ENCODE measurements around the gene RNU6-9.
"Not testable (repeated sequence)": the region's sequence is repeated elsewhere in the genome, so short reads cannot be mapped to it uniquely, and the experiment has no call there.

RNU6-9 gene

DNA sequence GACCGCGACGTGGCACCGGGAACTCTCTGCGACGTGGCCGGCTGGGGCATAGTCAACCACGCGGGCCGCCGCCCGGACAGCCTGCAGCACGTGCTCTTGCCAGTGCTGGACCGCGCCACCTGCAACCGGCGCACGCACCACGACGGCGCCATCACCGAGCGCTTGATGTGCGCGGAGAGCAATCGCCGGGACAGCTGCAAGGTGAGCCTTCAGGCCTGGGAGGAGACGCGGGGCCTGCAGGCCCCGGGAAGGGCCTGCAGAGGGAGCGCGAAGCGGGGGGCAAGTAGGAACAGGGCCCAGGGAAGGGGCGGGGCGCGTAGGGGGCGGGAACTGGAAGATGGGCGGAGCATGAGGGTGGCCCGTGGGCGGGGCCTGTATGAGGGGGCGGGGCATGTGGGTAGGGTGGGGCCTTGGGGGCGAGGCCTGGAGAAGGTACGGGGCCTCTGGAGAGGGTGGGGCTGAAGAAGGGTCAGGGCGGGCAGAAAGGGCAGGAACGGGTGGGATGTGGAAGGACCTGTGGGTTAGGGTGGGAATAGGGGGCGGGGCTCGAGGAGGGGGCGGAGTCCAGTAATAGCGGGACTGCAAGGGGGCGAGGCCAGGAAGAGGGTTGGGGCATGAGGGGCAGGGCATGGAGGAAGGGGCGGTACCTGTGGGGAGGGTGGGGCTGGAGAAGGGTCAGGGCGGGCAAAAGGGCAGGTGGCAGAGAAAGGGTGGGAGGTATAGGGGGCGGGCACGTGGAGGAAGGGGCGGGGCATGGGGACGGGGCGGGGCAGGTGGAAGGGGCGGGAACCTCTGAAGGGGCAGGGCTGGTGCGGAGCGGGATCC, 31.3 kb upstream of the RNU6-9 start:
- DNase-seq: peak; percentile 72

DNA sequence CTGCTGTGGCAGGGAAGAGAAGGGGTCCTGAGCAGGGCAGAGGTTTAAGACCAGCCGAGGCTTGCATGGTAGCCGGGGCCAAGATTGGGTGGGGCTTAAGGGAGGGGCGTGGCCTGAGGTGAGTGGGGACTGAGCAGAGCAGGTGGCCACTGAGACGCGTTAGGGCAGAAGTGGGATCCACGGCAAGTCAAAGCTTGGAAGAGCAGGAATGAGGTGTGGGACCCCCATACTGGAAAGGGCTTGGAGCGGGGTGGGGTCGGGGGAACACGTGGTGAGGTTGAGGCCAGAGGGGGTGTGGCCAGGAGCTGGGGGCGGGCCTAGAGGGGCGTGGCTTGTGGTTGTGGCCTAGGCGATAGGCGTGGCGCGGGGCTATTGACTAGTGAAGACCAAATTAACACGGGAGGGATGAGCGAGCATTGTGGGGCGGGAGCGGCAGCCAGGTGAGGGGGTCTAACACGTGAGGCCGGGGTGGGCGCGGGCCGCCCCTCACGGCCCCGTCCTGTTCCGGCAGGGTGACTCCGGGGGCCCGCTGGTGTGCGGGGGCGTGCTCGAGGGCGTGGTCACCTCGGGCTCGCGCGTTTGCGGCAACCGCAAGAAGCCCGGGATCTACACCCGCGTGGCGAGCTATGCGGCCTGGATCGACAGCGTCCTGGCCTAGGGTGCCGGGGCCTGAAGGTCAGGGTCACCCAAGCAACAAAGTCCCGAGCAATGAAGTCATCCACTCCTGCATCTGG, 30.5 kb upstream of the RNU6-9 start:
- peak; percentile 71 for DNase-seq

DNA sequence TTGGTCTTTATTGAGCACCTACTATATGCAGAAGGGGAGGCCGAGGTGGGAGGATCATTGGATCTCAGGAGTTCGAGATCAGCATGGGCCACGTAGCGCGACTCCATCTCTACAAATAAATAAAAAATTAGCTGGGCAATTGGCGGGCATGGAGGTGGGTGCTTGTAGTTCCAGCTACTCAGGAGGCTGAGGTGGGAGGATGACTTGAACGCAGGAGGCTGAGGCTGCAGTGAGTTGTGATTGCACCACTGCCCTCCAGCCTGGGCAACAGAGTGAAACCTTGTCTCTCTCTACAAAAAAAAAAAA, 30.0 kb upstream of the RNU6-9 start:
- DNase-seq: no peak

DNA sequence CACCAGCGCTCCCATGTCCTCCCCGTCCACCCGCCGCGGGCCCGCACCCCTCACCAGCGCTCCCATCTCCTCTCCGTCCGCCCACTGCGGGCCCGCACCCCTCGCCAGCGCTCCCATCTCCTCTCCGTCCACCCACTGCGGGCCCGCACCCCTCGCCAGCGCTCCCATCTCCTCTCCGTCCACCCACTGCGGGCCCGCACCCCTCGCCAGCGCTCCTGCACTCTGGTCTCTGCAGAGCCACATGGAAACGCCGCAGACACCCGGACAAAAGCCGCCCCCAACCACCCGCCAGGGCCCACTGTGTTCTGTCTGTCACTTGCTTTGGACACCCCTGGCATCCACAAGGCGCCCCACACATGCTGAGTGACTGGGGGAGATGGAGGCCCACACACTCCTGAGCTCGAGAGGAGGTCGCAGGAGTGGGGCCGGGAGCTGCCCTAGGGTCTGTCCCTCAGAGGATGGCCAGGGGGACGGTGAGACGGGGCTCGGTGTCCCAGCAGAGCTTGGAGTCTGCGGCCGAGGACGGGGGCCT, 26.4 kb upstream of the RNU6-9 start:
- no peak for DNase-seq

DNA sequence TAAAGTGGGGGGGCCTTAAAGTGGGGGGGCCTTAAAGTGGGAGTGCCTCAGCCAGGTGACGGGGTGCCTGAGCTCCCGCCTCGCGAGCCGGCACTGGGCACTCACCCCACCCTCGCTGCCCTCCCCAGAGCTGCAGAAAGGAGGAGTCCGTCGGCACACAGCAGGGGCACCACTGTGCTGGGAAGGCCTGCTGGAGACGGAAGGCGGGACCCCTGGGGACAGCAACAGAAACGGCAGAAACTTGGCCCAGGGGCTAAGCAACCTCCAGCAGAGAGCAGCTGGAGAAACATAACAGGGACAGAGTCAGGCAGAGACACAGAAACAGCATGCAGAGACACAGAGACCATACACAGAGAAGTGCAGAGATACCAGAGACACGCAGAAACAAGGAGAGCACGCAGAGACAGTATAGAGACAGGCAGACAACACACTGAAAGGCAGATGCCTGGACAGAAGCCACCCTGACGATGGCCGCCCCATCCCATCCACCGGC, 25.9 kb upstream of the RNU6-9 start:
- DNase-seq: no peak

DNA sequence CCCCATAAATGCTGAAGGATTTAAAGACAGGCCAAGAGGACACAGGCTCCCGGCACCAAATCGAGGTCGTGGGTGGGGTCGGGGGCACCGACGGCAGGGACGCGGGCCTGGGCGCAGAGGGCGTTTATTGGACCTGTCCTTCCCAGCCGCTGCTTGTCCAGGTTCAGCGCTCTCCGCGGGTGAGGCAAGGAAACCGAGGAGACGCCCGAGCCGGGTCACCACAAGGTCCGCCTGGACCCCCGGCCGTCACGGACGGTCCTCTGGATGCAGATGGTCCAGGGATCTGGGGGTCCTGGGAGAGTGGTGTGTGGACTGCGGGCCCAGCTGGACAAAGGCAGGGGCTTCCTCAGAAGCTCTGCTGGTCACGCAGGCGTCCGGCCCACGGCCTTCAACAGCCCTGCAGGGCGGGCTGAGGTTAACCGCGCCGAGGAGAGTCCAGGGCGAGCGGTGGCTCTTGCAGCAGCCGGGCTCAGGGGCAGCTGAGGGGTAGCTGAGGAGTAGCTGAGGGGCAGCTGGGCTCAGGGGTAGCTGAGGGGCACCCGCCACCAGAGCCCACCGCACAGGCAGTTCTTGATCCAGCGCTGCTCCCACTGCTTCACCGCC, 25.3 kb upstream of the RNU6-9 start:
- DNase-seq: no peak

DNA sequence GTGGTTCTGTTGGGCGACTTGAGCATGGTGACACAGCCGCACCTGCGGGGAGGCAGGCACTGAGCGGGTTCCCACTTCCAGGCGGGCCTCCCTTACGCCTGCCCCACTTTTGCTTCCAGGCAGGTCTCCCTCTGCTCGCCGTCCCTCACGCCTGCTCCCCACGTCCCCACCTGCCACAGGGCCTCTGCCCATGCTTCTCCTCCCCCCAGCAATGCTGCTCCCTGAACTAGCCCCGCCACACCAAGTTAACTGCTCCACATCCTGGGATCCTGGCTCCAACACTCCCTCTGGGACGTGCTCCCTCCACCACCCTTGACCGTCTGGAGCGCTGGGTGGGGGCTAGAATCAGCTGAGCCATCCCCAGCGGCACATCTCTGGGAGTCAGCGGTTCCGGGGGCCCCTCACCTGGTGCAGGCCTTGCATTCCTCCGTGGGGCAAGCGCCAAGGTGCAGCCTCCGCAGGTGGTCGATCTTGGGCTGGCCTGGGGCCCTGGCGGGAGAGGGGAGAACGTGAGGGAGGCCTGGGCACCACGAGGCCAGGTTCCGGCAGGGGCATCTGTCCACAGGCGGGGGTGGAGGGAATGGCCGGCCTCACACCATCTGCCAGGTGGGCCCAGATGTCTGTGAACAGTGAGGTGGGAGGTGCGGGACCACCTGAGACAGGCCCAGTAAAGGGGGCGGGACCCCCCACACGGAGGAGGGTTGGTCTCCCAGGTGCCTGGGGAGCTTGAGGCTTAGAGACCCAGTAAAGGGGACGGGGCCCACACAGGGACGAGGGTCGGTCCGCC, 24.6 kb upstream of the RNU6-9 start:
- no peak for DNase-seq

DNA sequence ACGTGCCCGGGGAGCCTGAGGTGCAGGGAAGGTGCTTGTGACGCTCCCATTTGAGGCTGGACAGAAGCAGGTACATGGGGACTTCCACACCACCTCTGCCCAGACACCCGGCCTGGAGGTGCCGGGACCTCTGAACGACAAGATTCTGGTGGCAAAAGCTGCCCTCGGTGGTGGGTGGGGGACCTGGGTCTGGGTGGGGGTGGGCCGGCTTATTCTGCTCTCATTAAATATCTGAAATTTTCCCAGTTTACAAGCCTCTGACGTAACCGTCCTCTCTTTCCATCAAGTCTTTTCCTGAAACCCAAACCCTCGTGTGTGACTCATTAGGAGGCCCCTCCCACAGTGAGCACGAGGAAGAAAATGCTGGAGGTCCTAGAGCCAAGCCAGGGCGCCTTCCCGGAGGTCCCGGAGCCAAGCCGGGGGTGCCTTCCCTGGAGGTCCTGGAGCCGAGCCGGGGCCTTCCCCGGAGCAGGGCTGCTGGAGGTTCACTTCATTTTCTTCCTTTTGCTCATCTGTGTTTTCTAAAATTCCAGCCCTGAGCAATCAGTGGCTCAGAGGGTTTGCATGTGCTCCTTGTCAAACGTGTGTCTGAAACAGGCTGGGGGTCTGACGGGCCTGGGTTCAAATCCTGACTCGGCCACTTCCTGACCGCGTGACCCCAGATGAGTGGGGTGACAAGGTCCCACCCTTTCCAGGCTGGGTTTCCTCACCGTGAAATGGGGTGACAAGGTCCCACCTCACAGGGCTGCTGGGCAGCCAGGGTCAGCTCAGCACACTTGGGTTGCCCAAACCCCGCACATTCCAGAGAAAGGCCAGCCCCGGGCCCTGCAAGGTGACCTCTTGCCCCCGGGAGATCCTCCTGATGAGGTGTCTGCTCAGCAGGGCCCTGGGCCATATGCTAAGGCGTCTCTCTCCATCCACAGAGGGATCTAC, 23.8 kb upstream of the RNU6-9 start:
- no peak for DNase-seq

DNA sequence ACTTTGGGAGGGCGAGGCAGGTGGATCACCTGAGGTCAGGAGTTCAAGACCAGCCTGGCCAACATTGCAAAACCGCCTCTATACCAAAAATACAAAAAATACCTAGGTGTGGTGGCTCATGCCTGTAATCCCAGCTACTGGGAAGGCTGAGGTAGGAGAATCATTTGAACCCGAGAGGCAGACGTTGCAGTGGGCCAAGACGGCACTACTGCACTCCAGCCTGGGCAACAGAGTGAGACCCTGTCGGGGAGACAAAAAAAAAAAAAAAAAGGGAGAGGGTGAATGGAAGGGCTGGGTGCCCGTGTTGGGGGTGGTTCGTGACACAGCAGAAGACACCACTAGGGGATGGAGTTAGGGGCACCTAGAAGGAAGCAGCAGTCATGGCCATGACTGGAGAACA, 23.0 kb upstream of the RNU6-9 start:
- no peak for DNase-seq

DNA sequence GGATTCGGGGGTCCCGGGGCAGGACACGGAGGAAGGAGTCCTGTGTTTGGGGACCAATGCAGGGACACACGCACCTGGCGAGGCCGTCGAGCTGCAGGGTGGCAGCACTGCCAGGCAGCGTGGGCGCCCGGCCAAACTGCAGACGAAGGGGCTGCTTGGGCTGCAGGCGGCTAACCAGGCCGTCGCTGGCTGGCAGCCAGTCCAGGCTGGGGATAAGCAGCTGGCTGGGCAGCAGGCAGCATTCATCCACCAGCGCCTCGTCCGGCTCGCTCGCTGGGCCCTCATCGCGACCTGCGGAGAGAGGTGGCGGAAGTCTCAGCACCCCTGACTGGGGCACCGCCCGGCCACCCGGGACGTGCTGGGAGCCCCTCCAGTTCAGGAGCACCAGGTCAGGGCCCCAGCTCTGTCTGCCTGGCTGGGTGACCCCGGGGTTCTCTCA, 22.3 kb upstream of the RNU6-9 start:
- no peak for DNase-seq

DNA sequence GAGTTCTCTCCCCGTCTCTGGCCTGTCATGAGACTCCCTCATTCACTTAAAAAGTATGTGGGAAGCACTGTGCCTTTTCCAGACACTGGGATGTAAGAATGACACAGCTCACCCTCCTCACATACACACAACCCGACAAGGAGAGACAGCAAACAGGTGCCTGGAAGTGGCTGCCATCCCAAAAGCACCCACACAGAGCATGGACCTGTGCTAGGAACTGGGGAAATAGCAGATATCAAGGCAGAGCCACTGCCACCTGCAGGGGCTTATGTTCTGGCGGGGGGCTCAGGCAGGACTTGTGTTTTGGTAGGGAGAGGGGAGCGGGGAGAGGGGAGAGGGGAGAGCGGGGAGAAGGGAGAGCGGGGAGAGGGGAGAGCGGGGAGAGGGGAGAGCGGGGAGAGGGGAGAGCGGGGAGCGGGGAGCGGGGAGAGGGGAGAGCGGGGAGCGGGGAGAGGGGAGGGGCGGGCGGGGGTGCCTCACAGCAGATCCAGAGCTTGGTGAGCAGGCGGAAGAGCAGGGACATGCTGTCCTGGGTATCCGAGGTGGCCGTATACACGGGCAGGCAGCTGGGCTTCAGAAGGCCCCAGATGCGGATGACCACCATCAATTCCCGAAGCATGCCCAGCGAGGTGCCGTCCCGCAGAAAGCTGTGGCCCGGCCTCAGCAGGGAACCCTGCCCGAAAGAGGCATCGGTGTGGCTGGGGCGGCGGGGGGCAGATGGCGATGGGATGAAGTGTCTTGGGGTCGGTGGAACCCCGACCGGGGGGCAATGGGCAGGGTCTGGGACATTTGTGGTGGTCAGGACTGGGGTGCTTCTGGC, 21.6 kb upstream of the RNU6-9 start:
- DNase-seq: no peak

DNA sequence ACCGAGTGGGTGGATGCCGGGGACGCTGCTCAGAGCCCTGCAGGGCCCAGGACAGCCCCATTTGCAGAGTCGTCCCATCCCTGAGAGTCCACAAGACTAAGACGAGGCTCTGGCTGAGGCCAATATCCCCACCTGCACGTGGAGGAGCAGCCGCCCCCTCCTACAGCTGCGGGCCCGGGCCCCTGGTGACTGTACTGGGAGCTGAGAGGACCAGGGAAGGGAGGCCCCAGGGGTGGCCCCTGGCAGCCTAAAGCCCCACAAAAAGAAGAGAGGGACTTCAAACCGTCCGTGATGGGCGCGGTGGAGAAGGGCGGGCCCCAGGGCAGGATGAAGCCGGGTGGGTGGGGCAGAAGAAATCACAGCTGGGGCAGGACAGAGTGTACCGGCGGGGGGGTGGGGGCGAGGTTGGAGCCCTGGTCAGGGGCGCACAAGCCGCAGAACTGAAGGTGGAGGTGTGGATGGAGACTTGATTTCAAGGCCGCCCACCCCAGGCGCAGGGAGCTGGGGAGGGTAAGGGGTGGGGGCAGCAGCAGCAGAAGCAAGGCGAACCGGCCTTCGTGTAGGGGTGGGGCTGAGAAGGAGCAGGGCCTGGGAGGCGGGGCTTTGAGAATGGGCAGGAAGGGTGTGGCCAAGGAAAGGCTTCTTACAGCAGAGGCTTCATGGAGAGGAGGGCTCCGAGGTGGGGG, 20.9 kb upstream of the RNU6-9 start:
- peak; percentile 89 for DNase-seq

DNA sequence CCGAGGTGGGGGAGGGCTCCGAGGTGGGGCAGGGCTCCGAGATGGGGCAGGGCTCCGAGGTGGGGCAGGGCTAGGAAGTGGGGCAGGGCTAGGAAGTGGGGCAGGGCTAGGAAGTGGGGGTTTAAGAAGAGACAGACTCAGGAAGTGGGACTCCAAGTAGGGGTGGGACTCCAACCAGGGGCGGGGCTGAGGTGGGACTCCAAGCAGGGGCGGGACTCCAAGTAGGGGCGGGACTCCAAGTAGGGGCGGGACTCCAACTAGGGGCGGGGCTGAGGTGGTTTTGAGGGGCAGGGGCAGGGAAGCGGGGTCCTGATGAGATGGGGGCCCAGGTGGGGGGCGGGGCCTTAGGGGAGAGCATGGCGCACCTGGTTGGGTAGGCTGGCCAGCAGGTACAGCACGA, 20.2 kb upstream of the RNU6-9 start:
- peak; percentile 88 for DNase-seq

DNA sequence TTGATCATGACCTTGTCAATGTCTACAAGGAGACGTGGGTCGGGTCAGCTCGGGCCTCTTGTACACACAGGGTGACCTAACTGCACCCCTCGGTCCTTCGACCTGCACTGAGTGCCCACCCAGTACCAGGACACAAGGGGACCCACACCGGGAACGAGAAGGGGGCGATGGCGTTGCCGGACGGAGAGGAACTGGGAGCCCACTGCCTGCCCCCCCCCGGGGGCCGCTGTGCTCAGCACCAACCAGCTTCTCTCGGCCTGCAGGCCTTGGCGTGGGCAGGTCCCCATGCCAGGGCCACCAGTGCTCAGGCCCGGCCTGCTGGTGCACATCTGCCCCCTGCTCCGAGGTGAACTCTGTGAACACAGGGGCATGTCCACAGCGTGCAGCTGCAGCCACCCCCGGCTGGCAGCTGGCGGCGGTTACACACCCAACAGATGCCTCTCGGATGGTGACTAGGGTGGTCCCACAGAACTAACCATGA, 19.7 kb upstream of the RNU6-9 start:
- DNase-seq: no peak

DNA sequence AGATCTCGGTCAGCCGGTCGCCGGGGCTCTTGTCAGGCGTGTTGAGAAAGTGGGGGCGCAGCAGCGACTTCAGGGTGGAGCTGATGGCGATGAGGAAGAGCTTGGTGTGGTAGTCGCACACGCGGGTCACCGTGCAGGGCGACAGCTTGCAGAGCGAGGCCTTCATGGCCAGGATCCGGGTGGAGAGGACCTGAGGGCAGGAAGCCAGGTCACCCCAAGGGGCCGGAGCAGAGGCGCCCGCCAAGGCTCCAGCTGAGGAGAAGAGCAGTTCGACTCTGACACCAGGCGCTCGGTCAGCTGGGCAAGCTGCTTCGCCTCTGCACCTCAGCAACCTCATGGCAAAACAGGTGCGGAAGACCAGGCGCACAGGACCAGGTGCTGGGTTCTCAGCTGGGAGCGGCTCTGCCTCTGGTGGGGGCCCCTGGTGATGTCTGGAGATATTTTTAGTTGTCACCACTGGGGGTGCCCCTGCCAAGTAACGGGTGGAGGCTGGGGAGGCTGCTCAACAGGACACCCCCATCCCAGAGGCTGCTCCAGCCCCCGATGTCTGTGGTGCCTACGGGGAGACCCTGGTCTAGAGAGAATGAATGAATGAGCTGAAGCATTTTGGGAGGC, 17.9 kb upstream of the RNU6-9 start:
- no peak for DNase-seq

DNA sequence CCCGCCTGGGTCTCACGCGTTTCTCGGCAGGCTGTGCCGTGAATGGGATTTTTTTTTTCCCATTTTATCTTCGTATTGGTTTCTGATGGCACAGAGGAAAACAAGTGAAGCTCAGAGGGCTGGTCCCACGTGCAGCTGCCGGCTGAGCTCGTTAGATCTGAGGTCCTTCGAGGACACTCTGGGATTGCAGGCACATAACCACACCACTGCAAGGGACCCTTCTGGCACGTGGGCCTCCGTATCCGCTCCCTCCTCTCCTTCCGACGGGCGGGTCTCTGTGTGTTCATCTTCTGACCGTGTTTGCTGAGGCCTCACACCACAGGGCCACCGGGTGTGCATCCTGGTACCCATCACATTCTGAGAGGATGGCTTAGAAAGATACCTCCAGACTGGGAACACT, 17.2 kb upstream of the RNU6-9 start:
- DNase-seq: no peak

DNA sequence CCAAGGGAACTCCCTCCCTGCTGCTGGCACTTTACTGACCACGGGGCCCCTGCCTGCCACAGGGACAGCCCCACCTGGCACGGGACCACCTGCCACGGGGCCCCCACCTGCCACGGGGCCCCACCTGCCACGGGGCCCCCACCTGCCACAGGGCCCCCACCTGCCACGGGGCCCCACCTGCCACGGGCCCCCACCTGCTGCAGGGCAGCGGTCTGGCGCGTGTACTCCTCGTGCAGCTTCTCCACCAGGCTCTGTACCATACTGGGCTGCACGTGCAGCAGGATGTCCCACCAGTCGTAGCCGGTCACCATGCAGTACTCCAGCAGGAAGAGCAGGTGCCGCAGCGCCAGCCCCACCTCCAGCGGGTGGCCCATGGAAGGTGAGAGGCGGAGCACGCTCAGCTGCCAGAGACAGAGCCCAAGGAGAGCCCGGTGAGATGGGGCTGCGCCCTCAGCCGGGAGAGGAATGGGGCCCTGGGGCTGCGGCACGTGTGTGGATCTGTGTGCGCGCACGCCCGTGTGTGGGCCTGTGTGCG, 16.4 kb upstream of the RNU6-9 start:
- DNase-seq: no peak

DNA sequence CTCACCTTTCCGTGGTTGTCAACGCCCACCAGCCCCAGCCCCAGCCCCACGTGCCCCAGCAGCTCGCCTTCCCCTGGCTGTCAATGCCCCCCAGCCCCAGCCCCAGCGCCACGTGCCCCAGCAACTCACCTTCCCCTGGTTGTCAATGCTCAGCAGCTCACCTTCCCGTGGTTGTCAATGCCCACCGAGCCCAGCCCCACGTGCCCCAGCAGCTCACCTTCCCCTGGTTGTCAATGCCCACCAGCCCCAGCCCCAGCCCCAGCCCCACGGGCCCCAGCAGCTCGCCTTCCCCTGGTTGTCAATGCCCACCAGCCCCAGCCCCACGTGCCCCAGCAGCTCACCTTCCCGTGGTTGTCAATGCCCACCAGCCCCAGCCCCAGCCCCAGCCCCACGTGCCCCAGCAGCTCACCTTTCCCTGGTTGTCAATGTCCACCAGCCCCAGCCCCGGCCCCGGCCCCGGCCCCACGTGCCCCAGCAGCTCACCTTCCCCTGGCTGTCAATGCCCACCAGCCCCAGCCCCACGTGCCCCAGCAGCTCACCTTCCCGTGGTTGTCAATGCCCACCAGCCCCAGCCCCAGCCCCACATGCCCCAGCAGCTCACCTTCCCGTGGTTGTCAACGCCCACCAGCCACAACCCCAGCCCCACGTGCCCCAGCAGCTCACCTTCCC, 15.2 kb upstream of the RNU6-9 start:
- DNase-seq: not testable (repeated sequence)

Data from activated CD4-positive, alpha-beta T cell treated with anti-CD3 and anti-CD28 coated beads, Interleukin-10, Interleukin-2, amounts not matched to agents 100 ng/mL and 50 ng/mL, durations not matched to agents 16 hours and 8 hours (primary cell).